ENCODE results near the gene BRINP3. TPM values are rescaled to one million over a fixed set of nuclear protein-coding genes. Genes with fewer than 3 reads are reported as not detected.

The BRINP3 gene
- total and polyA plus RNA-seq, 12 donors: 0.08 to 1.7 (median 0.30) TPM; not detected in 5

GRCh38 chr1:190439447-190439846 lies 38.2 kb downstream of the BRINP3 start:
- WGBS, 2 donors: 49% methylated on average over 2 of the region's 2 CpGs
- H3K27ac ChIP-seq: no peak overlapping the region
- intact Hi-C loops (cut with DNase I): no loop called here
- H3K36me3 ChIP-seq: no peaks in the 10 kb centered on the region
- no peak for TF ChIP-seq CTCF (IDR thresholded peaks at IDR 0.05)
- H3K4me1 ChIP-seq: no peaks in the 10 kb centered on the region
- no peak for ATAC-seq
- H3K4me3 ChIP-seq: no peak overlapping the region
- no peaks in the 10 kb centered on the region for H3K27me3 ChIP-seq
- H3K9me3 ChIP-seq: no peaks in the 10 kb centered on the region
- DNase-seq: no peak

- 69 to 78% methylated on average over 1 of the region's 1 CpG for whole genome bisulfite sequencing, 2 donors
- no peak overlapping the region for H3K4me3 ChIP-seq
- no peak for ATAC-seq
Observed at GRCh38 chr1:190436615-190437014, 41.0 kb downstream of the BRINP3 start.

GRCh38 chr1:190429932-190430331 lies 47.7 kb downstream of the BRINP3 start:
- 65 to 70% methylated on average over 2 of the region's 2 CpGs for WGBS, 2 donors
- DNase-seq (no peak), ATAC-seq (no peak)
- no peak for TF ChIP-seq CTCF (IDR thresholded peaks at IDR 0.05)
- H3K27me3 ChIP-seq: no peaks in the 10 kb centered on the region
- H3K36me3 ChIP-seq: no peaks in the 10 kb centered on the region
- H3K9me3 ChIP-seq: no peaks in the 10 kb centered on the region
- no peak overlapping the region for H3K27ac ChIP-seq
- no peaks in the 10 kb centered on the region for H3K4me1 ChIP-seq
- no peak overlapping the region for H3K4me3 ChIP-seq
- intact Hi-C loops (cut with DNase I): no loop called here

More at GRCh38 chr1:190436615-190437014, 41.0 kb downstream of the BRINP3 start:
- intact Hi-C loops (cut with DNase I): no loop called here
- Histone ChIP-seq H3K27me3 (no peaks in the 10 kb centered on the region), H3K27ac (no peak overlapping the region), H3K9me3 (no peaks in the 10 kb centered on the region), H3K36me3 (no peaks in the 10 kb centered on the region), H3K4me1 (no peaks in the 10 kb centered on the region)
- no peak for DNase-seq
- no peak for TF ChIP-seq CTCF (IDR thresholded peaks at IDR 0.05)

- Histone ChIP-seq H3K36me3 (no peaks in the 10 kb centered on the region), H3K4me3 (no peak overlapping the region), H3K27me3 (no peaks in the 10 kb centered on the region), H3K27ac (no peak overlapping the region), H3K4me1 (no peaks in the 10 kb centered on the region), H3K9me3 (no peaks in the 10 kb centered on the region)
- intact Hi-C loops (cut with DNase I): no loop called here
- DNase-seq (no peak), ATAC-seq (no peak)
- no peak for TF ChIP-seq CTCF (IDR thresholded peaks at IDR 0.05)
Observed at GRCh38 chr1:190429141-190429540, 48.5 kb downstream of the BRINP3 start.

GRCh38 chr1:190416239-190416638 lies 61.4 kb downstream of the BRINP3 start:
- no peak for ATAC-seq
- peaks cover 0 to 7% (median 0%) of the 10 kb centered on the region in 11 donors for H3K9me3 ChIP-seq
- H3K36me3 ChIP-seq: no peaks in the 10 kb centered on the region
- WGBS, 2 donors: 54 to 66% methylated on average over 1 of the region's 1 CpG
- no peaks in the 10 kb centered on the region for H3K27me3 ChIP-seq
- H3K27ac ChIP-seq: no peak overlapping the region
- intact Hi-C loops (cut with DNase I): no loop called here
- no peak for DNase-seq
- TF ChIP-seq CTCF (IDR thresholded peaks at IDR 0.05): no peak
- H3K4me3 ChIP-seq: no peak overlapping the region
- no peaks in the 10 kb centered on the region for H3K4me1 ChIP-seq
